Stomach (tissue), 9 donors: ENCODE data around the gene LRTM2. TPM values are rescaled to one million over a fixed set of nuclear protein-coding genes. Genes with fewer than 3 reads are reported as not detected.

ENCODE experiments used
- DNase-seq, 2 donors: peaks; one replicate each; pipeline versions ENCODE4 v3.0.0 to v3.0.0-alpha.2; 2013 to 2019
- H3K27ac ChIP-seq, 5 donors: fragments of 200-600 bp in 4 of 5; sonication (generic) in 4 of 5; one replicate each; pipeline ENCODE4 v1.5.1; 2013 to 2019; ENCODE audit warnings: mild to moderate bottlenecking in 1 of 5, moderate library complexity in 1 of 5
- H3K27me3 ChIP-seq, 3 donors: fragments of 200-600 bp; sonication (generic); one replicate each; pipeline ENCODE4 v1.5.1; 2017 to 2019; ENCODE audit warnings: mixed run types in 1 of 3
- H3K36me3 ChIP-seq, 4 donors: fragments of 200-600 bp; sonication (generic); 1 replicate in 3 of 4; 2 replicates in 1 of 4; pipeline ENCODE4 v1.5.1; 2016 to 2019
- H3K4me1 ChIP-seq, 4 donors: fragments of 200-600 bp; sonication (generic); one replicate each; pipeline ENCODE4 v1.5.1; 2016 to 2019
- H3K4me3 ChIP-seq, 4 donors: fragments of 200-600 bp; sonication (generic) in 3 of 4; one replicate each; pipeline ENCODE4 v1.5.1; 2016 to 2019; ENCODE audit warnings: mild to moderate bottlenecking in 1 of 4
- H3K9me3 ChIP-seq, 4 donors: fragments of 200-600 bp; sonication (generic); one replicate each; pipeline ENCODE4 v1.5.1; 2016 to 2019
- EP300 ChIP-seq: sonication (generic); formaldehyde crosslinking; IDR thresholded peaks from one replicate; pipeline ENCODE4 v1.6.1; 2017; ENCODE audit warnings: antibody characterized with exemption
- POLR2A ChIP-seq, 4 donors: fragments of 450-650 bp; IDR thresholded peaks; one replicate each; pipeline ENCODE4 v1.6.1; 2016; ENCODE audit warnings: antibody characterized with exemption in 4 of 4, control low read depth in 2 of 4, mild to moderate bottlenecking in 1 of 4, moderate library complexity in 1 of 4
- POLR2AphosphoS5 ChIP-seq, 3 donors: sonication (generic); formaldehyde crosslinking; IDR thresholded peaks; one replicate each; pipeline ENCODE4 v1.6.1; 2016; ENCODE audit warnings: antibody characterized with exemption in 3 of 3
- WGBS, 5 donors: extraction: QIAGEN DNeasy Blood & Tissue Kit in 3 of 5; methylation state at CpG; one replicate each; pipeline versions ENCODE4 v1.1.5 to v1.1.7; 2013 to 2018; 5-methylcytosine and 5-hydroxymethylcytosine counted together
- intact Hi-C: fragments of 100-400 bp; cut with DNase I; formaldehyde crosslinking; loops from one replicate; pipeline ENCODE4 v1.15.1; 2023; ENCODE audit warnings: low total_unique reads
- polyA plus RNA-seq, 3 donors: library from polyadenylated mRNA; stranded (reverse); fragments of 200-250 nt; gene quantifications; one replicate each; pipeline ENCODE4 v1.2.3, GENCODE V29; 2013
- total RNA-seq, 5 donors: library from RNA; depleted of rRNA; stranded (reverse); fragments of >200 nt; gene quantifications; one replicate each; pipeline versions ENCODE4 v1.1.0 to v1.2.3, GENCODE V29; 2014 to 2016
- TF ChIP-seq, protein P1 (sequence below), 7 experiments: fragments of 450-650 bp in 4 of 7; fragments of 200-600 bp in 3 of 7; sonication (generic) in 3 of 7; IDR thresholded peaks; one replicate each; pipeline ENCODE4 v1.5.1; 2016 to 2019; ENCODE audit warnings: antibody characterized with exemption in 7 of 7, control low read depth in 2 of 7, mild to moderate bottlenecking in 1 of 7
- donor health status: healthy with polysubstance abuse.
- donor health status: Bipolar disorder and iron deficiency.
- donor health status: healthy.

Gene LRTM2
- total and polyA plus RNA-seq, 8 donors: 0.03 TPM; not detected in 7

DNA sequence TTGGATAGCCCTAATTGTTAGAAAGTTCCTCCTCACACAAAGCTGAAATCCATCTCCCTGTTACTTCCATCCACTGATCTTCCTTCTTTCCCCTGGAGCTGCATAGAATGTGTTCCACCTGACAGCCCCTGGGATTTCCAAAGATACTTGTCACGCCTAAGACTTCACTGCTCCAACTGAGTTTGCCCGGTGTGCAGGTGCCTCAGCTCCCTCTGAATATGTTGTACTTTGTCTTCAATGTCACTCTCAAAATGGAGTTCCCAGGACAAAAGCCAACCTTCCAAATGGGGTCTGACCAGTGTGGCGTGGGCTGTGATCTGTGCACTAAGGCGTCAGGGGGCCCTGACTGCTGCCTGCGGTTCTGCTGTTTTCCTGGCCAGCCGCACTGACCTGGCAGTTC lies 55.2 kb downstream of the LRTM2 start:
- TF ChIP-seq POLR2A (IDR thresholded peaks at IDR 0.05): no peak
- no peak for TF ChIP-seq POLR2AphosphoS5 (IDR thresholded peaks at IDR 0.05)
- no peak for TF ChIP-seq EP300
- H3K36me3 ChIP-seq: no peaks in the 10 kb centered on the region
- no peak overlapping the region for H3K4me3 ChIP-seq
- intact Hi-C loops: no loop called here
- H3K9me3 ChIP-seq: no peaks in the 10 kb centered on the region
- H3K27me3 ChIP-seq: peaks cover 0 to 9% (median 0%) of the 10 kb centered on the region in 3 donors
- H3K4me1 ChIP-seq: no peaks in the 10 kb centered on the region
- no peak overlapping the region for H3K27ac ChIP-seq
- WGBS, 5 donors: 57 to 75% (median 72%) methylated on average over 6 of the region's 6 CpGs
- no peak for DNase-seq

DNA sequence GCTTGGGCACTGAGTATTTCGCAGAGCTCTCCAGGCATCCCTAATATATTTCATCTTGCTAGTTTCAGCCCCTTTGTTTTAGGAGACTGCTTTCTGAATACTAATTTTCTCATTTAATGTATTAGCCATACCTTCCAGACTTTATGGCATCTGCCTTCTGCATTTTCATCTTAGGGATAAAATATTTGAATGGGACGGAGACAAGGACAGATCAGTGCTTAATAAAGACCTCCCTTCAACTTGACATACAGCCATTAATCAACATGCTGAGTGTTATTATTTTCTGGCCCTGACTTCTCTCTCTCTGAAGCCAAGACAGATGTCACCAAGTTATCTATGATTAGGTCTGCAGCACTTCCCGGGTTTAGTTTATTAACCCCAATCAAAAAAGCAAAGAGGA lies 55.7 kb downstream of the LRTM2 start:
- H3K9me3 ChIP-seq: no peaks in the 10 kb centered on the region
- intact Hi-C loops: no loop called here
- H3K27me3 ChIP-seq: peaks cover 0 to 9% (median 0%) of the 10 kb centered on the region in 3 donors
- no peaks in the 10 kb centered on the region for H3K4me1 ChIP-seq
- no peak for DNase-seq
- H3K27ac ChIP-seq: no peak overlapping the region
- TF ChIP-seq POLR2AphosphoS5 (IDR thresholded peaks at IDR 0.05) (no peak), POLR2A (IDR thresholded peaks at IDR 0.05) (no peak), EP300 (no peak)
- TF ChIP-seq, protein P1, sequence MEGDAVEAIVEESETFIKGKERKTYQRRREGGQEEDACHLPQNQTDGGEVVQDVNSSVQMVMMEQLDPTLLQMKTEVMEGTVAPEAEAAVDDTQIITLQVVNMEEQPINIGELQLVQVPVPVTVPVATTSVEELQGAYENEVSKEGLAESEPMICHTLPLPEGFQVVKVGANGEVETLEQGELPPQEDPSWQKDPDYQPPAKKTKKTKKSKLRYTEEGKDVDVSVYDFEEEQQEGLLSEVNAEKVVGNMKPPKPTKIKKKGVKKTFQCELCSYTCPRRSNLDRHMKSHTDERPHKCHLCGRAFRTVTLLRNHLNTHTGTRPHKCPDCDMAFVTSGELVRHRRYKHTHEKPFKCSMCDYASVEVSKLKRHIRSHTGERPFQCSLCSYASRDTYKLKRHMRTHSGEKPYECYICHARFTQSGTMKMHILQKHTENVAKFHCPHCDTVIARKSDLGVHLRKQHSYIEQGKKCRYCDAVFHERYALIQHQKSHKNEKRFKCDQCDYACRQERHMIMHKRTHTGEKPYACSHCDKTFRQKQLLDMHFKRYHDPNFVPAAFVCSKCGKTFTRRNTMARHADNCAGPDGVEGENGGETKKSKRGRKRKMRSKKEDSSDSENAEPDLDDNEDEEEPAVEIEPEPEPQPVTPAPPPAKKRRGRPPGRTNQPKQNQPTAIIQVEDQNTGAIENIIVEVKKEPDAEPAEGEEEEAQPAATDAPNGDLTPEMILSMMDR (IDR thresholded peaks at IDR 0.05): no peak
- 73 to 77% (median 74%) methylated on average over 3 of the region's 3 CpGs for WGBS, 5 donors
- no peak overlapping the region for H3K4me3 ChIP-seq
- H3K36me3 ChIP-seq: no peaks in the 10 kb centered on the region

DNA sequence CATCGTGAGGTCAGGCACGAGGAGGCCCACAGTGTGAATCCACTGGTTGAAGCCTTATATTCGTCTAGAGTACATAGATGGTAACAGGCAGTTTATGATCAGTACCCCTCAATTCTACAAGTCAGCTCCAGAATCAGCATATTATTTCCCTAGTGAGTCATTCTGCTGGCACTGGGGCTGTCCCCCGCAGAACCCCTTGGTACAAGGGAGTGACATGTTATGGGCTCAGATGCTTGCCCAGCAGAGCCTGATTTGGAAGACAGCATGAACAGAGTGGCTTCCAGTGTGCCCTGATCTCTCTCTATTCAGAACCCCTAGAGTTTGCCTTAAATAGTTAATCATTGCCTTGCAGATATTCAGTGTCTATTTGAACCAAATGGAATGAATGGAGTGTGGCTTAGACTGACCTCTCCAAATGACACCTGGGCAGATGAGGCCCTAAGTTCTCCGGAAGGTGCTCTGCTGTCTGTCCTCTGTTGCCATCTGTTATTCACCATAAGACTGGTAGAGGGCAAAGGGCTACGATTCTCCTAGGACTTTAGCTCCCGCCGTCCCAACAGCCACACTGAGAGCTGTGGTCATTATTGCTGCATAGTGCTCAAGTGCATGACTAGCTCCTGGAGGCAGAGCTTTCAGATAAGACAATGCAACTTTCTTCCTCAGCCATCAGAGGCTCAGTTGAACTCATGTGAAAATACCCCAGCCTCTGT lies 57.0 kb downstream of the LRTM2 start:
- Histone ChIP-seq H3K4me1 (no peaks in the 10 kb centered on the region), H3K27ac (no peak overlapping the region), H3K4me3 (no peak overlapping the region), H3K9me3 (no peaks in the 10 kb centered on the region), H3K27me3 (peaks cover 0 to 9% (median 0%) of the 10 kb centered on the region in 3 donors), H3K36me3 (no peaks in the 10 kb centered on the region)
- intact Hi-C loops: no loop called here
- no peak for TF ChIP-seq EP300
- TF ChIP-seq, protein P1 (IDR thresholded peaks at IDR 0.05): no peak
- TF ChIP-seq POLR2AphosphoS5 (IDR thresholded peaks at IDR 0.05): no peak
- TF ChIP-seq POLR2A (IDR thresholded peaks at IDR 0.05): no peak
- 83 to 87% (median 86%) methylated on average over 7 to 8 of the region's 8 CpGs for WGBS, 5 donors
- no peak for DNase-seq

DNA sequence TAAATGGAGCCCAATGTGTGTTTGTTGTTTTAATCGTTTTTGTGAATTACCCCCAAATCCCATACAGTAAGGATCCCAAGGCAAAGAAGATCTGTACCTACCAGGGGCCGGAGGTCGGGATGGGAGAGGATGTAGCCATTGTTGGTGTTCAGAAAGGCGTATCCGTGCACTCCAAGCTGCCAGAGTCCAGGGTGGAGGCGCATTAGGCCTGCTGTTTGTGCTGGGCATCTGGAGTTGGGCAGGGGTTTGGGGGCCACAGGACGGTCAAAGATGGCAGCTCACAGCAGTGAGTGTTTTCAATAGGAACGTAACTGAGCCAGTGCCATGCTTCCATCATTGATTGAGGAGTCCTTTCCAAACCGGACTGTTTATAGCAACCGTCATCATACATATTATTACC lies 57.8 kb downstream of the LRTM2 start:
- Histone ChIP-seq H3K36me3 (no peaks in the 10 kb centered on the region), H3K4me1 (no peaks in the 10 kb centered on the region), H3K4me3 (no peak overlapping the region), H3K27me3 (peaks cover 0 to 17% (median 0%) of the 10 kb centered on the region in 3 donors), H3K9me3 (no peaks in the 10 kb centered on the region), H3K27ac (no peak overlapping the region)
- TF ChIP-seq, protein P1 (IDR thresholded peaks at IDR 0.05): no peak
- no peak for TF ChIP-seq EP300
- no peak for TF ChIP-seq POLR2AphosphoS5 (IDR thresholded peaks at IDR 0.05)
- TF ChIP-seq POLR2A (IDR thresholded peaks at IDR 0.05): no peak
- intact Hi-C loops: no loop called here
- WGBS, 5 donors: 92 to 96% (median 92%) methylated on average over 10 of the region's 10 CpGs
- DNase-seq: no peak

- H3K27me3 ChIP-seq: peaks cover 0 to 20% (median 0%) of the 10 kb centered on the region in 3 donors
- H3K27ac ChIP-seq: no peak overlapping the region
- H3K9me3 ChIP-seq: no peaks in the 10 kb centered on the region
- no peaks in the 10 kb centered on the region for H3K36me3 ChIP-seq
- no peak overlapping the region for H3K4me3 ChIP-seq
- intact Hi-C loops: no loop called here
- no peaks in the 10 kb centered on the region for H3K4me1 ChIP-seq
- no peak for DNase-seq
- TF ChIP-seq POLR2AphosphoS5 (IDR thresholded peaks at IDR 0.05) (no peak), EP300 (no peak), POLR2A (IDR thresholded peaks at IDR 0.05) (no peak)
- TF ChIP-seq, protein P1 (IDR thresholded peaks at IDR 0.05): no peak
- 71 to 86% (median 76%) methylated on average over 5 of the region's 5 CpGs for WGBS, 5 donors
Measured at GRCh38 chr12:1878695-1879094, 58.3 kb downstream of the LRTM2 start.
